H54 (cell line): ENCODE measurements around the gene RAB43.
"Not testable (repeated sequence)": the region's sequence is repeated elsewhere in the genome, so short reads cannot be mapped to it uniquely, and the experiment has no call there.

Experiments
- DNase-seq: peaks from one replicate; pipeline ENCODE4 v3.0.0; 2011; ENCODE audit warnings: low spot score, mixed read lengths; ENCODE audit not compliant: insufficient read length
- FAIRE-seq: peaks from 3 replicates; lab custom pipeline; 2011; peaks lifted over from hg19 to GRCh38; lab: Jason Lieb, UNC
- POLR2A ChIP-seq: IDR thresholded peaks from 2 replicates; pipeline ENCODE4 v1.6.1; 2011; ENCODE audit warnings: low read depth, mild to moderate bottlenecking, low read length

RAB43 gene

GRCh38 chr3:129121792-129122411 is at the start of gene RAB43:
RAB43 (minus strand) TSS chr3:129121804; CDS start chr3:129121489, 315 bp downstream.
- no peak for TF ChIP-seq POLR2A
- DNase-seq (peak; percentile 97), FAIRE-seq (no peak)

GRCh38 chr3:129166579-129167332 is 45.2 kb upstream of the RAB43 start:
- TF ChIP-seq POLR2A: no peak
- FAIRE-seq (no peak), DNase-seq (no peak)

GRCh38 chr3:129165594-129165993 is 44.0 kb upstream of the RAB43 start:
- not testable (repeated sequence) for FAIRE-seq, DNase-seq

- DNase-seq (no peak), FAIRE-seq (no peak)
- no peak for TF ChIP-seq POLR2A
These were observed 42.9 kb upstream of the RAB43 start for GRCh38 chr3:129164500-129164899.

GRCh38 chr3:129162729-129163579 is 41.4 kb upstream of the RAB43 start:
- TF ChIP-seq POLR2A: no peak
- no peak for FAIRE-seq
- DNase-seq: peak; percentile 15

- TF ChIP-seq POLR2A: peak; percentile 28; the same call in 1 of the 2 replicates
- FAIRE-seq: no peak
- peak; percentile 23 for DNase-seq
These were observed 40.3 kb upstream of the RAB43 start for GRCh38 chr3:129161860-129162271.

- peak; percentile 66 for FAIRE-seq
- peak; percentile 88 for TF ChIP-seq POLR2A
- DNase-seq: peak; percentile 93
These were observed 39.6 kb upstream of the RAB43 start, which contains the start of gene ISY1 for GRCh38 chr3:129160891-129161859. ISY1 (minus strand) TSS chr3:129161063; CDS start chr3:129160975, 88 bp downstream.

GRCh38 chr3:129144786-129145185 is 23.2 kb upstream of the RAB43 start:
- TF ChIP-seq POLR2A: no peak
- FAIRE-seq (no peak), DNase-seq (no peak)

- not testable (repeated sequence) for FAIRE-seq, DNase-seq
These were observed 19.4 kb upstream of the RAB43 start for GRCh38 chr3:129141011-129141410.

GRCh38 chr3:129139911-129140310 is 18.3 kb upstream of the RAB43 start:
- no peak for DNase-seq
- no peak for TF ChIP-seq POLR2A
- no peak for FAIRE-seq

- not testable (repeated sequence) for DNase-seq, FAIRE-seq
These were observed 14.7 kb upstream of the RAB43 start for GRCh38 chr3:129136275-129136674.

- no peak for TF ChIP-seq POLR2A
- FAIRE-seq (no peak), DNase-seq (no peak)
These were observed 10.7 kb upstream of the RAB43 start for GRCh38 chr3:129132097-129132866.
